Karpas-422 (cell line): Measurements from ENCODE around the gene TAAR2. TPM values are rescaled to one million over a fixed set of nuclear protein-coding genes. Genes with fewer than 3 reads are reported as not detected.

Experiments
- DNase-seq: peaks from one replicate; pipeline ENCODE4 v3.0.0-alpha.2; 2015
- H2AFZ ChIP-seq: fragments of 200-600 bp; sonication (generic); 2 replicates; pipeline ENCODE4 v1.6.1; 2014; ENCODE audit warnings: antibody characterized with exemption, low read length, mixed read lengths
- H3K27ac ChIP-seq: fragments of 200-600 bp; sonication (generic); 2 replicates; pipeline ENCODE4 v1.5.1; 2014; ENCODE audit warnings: mild to moderate bottlenecking, low read length, moderate library complexity
- H3K27me3 ChIP-seq: fragments of 200-600 bp; sonication (generic); 2 replicates; pipeline ENCODE4 v1.6.1; 2014; ENCODE audit warnings: low read length, mixed read lengths
- H3K36me3 ChIP-seq: fragments of 200-600 bp; sonication (generic); 2 replicates; pipeline ENCODE4 v1.6.1; 2014; ENCODE audit warnings: low read length, mixed read lengths; ENCODE audit not compliant: insufficient read depth
- H3K4me1 ChIP-seq: fragments of 200-600 bp; sonication (generic); 2 replicates; pipeline ENCODE4 v1.6.1; 2014; ENCODE audit warnings: mild to moderate bottlenecking, low read length, mixed read lengths
- H3K4me2 ChIP-seq: fragments of 200-600 bp; sonication (generic); 2 replicates; pipeline ENCODE4 v1.6.1; 2014; ENCODE audit warnings: low read length, low read depth, mild to moderate bottlenecking; ENCODE audit not compliant: poor library complexity, severe bottlenecking
- H3K4me3 ChIP-seq: fragments of 200-600 bp; sonication (generic); 2 replicates; pipeline ENCODE4 v1.5.1; 2014; ENCODE audit warnings: mild to moderate bottlenecking, antibody characterized with exemption, low read length, mixed read lengths
- H3K79me2 ChIP-seq: fragments of 200-600 bp; sonication (generic); 2 replicates; pipeline ENCODE4 v1.6.1; 2014; ENCODE audit warnings: mild to moderate bottlenecking, low read length, mixed read lengths
- H3K9ac ChIP-seq: fragments of 200-600 bp; sonication (generic); 2 replicates; pipeline ENCODE4 v1.6.0; 2014; ENCODE audit warnings: low read length
- H3K9me2 ChIP-seq: fragments of 200-600 bp; sonication (generic), shearing (Covaris generic); replicated peaks from 2 replicates; pipeline ENCODE4 v1.6.0; 2014; ENCODE audit warnings: mild to moderate bottlenecking, low read length, moderate library complexity; ENCODE audit not compliant: insufficient read depth
- H3K9me3 ChIP-seq: fragments of 300-700, 200-600 bp; sonication (generic); 2 replicates; pipeline ENCODE4 v1.6.1; 2014; ENCODE audit warnings: low read length, mixed read lengths
- H4K20me1 ChIP-seq: fragments of 200-600 bp; sonication (generic); 2 replicates; pipeline ENCODE4 v1.6.1; 2014; ENCODE audit warnings: mild to moderate bottlenecking, antibody characterized with exemption, low read length, low read depth; ENCODE audit not compliant: insufficient read depth
- total RNA-seq: library from RNA; depleted of rRNA; stranded (reverse); fragments of >200 nt; shearing (Covaris generic); gene quantifications from 2 replicates; pipeline ENCODE4 v1.2.3, GENCODE V29; 2014; ENCODE audit warnings: low replicate concordance

The TAAR2 gene
- total RNA-seq, 1 experiment from 2014 or later = not detected

GRCh38 chr6:132634796-132635195 lies 10.7 kb upstream of the TAAR2 start:
- no peak overlapping the region for H3K9ac ChIP-seq
- no peak overlapping the region for H3K27ac ChIP-seq
- peaks cover 4% of the 10 kb centered on the region for H3K4me1 ChIP-seq
- H3K4me3 ChIP-seq = no peak overlapping the region
- no peaks in the 10 kb centered on the region for H3K36me3 ChIP-seq
- no peak overlapping the region for H2AFZ ChIP-seq
- H4K20me1 ChIP-seq = no peaks in the 10 kb centered on the region
- H3K27me3 ChIP-seq = no peaks in the 10 kb centered on the region
- DNase-seq = no peak
- no peaks in the 10 kb centered on the region for H3K79me2 ChIP-seq
- H3K9me2 ChIP-seq = no peaks in the 10 kb centered on the region
- H3K4me2 ChIP-seq = no peak overlapping the region
- H3K9me3 ChIP-seq = no peaks in the 10 kb centered on the region

GRCh38 chr6:132633362-132633761 lies 9.3 kb upstream of the TAAR2 start:
- Histone ChIP-seq H3K4me3 (no peak overlapping the region), H3K36me3 (no peaks in the 10 kb centered on the region), H3K9me2 (no peaks in the 10 kb centered on the region), H3K9me3 (no peaks in the 10 kb centered on the region), H3K27me3 (no peaks in the 10 kb centered on the region), H4K20me1 (no peaks in the 10 kb centered on the region), H2AFZ (no peak overlapping the region), H3K4me1 (peaks cover 4% of the 10 kb centered on the region), H3K4me2 (no peak overlapping the region), H3K79me2 (no peaks in the 10 kb centered on the region), H3K9ac (no peak overlapping the region), H3K27ac (no peak overlapping the region)
- DNase-seq = no peak

- H3K4me1 ChIP-seq = no peaks in the 10 kb centered on the region
- no peak overlapping the region for H3K4me2 ChIP-seq
- H3K4me3 ChIP-seq = no peak overlapping the region
- H3K79me2 ChIP-seq = no peaks in the 10 kb centered on the region
- no peak overlapping the region for H3K9ac ChIP-seq
- no peaks in the 10 kb centered on the region for H4K20me1 ChIP-seq
- no peaks in the 10 kb centered on the region for H3K36me3 ChIP-seq
- DNase-seq = no peak
- H2AFZ ChIP-seq = no peak overlapping the region
- H3K9me2 ChIP-seq = no peaks in the 10 kb centered on the region
- no peaks in the 10 kb centered on the region for H3K9me3 ChIP-seq
- no peak overlapping the region for H3K27ac ChIP-seq
- no peaks in the 10 kb centered on the region for H3K27me3 ChIP-seq
Measured at GRCh38 chr6:132623106-132623845, 799 bp downstream of the TAAR2 start.

- no peak overlapping the region for H2AFZ ChIP-seq
- no peaks in the 10 kb centered on the region for H3K27me3 ChIP-seq
- no peaks in the 10 kb centered on the region for H4K20me1 ChIP-seq
- no peaks in the 10 kb centered on the region for H3K4me1 ChIP-seq
- H3K79me2 ChIP-seq = no peaks in the 10 kb centered on the region
- no peak overlapping the region for H3K27ac ChIP-seq
- no peaks in the 10 kb centered on the region for H3K9me3 ChIP-seq
- H3K36me3 ChIP-seq = no peaks in the 10 kb centered on the region
- DNase-seq = no peak
- no peak overlapping the region for H3K4me2 ChIP-seq
- no peaks in the 10 kb centered on the region for H3K9me2 ChIP-seq
- H3K9ac ChIP-seq = no peak overlapping the region
- no peak overlapping the region for H3K4me3 ChIP-seq
Measured at GRCh38 chr6:132616677-132617076, 7.4 kb downstream of the TAAR2 start.

GRCh38 chr6:132614554-132614953 lies 9.5 kb downstream of the TAAR2 start:
- Histone ChIP-seq H3K4me3 (no peak overlapping the region), H3K27me3 (no peaks in the 10 kb centered on the region), H3K27ac (no peak overlapping the region), H3K4me1 (no peaks in the 10 kb centered on the region), H3K36me3 (no peaks in the 10 kb centered on the region), H3K4me2 (no peak overlapping the region), H2AFZ (no peak overlapping the region), H4K20me1 (no peaks in the 10 kb centered on the region), H3K79me2 (no peaks in the 10 kb centered on the region), H3K9ac (no peak overlapping the region), H3K9me3 (no peaks in the 10 kb centered on the region), H3K9me2 (no peaks in the 10 kb centered on the region)
- no peak for DNase-seq

- no peak overlapping the region for H3K27ac ChIP-seq
Measured at GRCh38 chr6:132612449-132613108, 11.5 kb downstream of the TAAR2 start.

GRCh38 chr6:132611616-132612015 lies 12.5 kb downstream of the TAAR2 start:
- Histone ChIP-seq H3K79me2 (no peaks in the 10 kb centered on the region), H3K9me3 (no peaks in the 10 kb centered on the region), H3K4me1 (no peaks in the 10 kb centered on the region), H4K20me1 (no peaks in the 10 kb centered on the region), H3K4me3 (no peak overlapping the region), H3K27ac (no peak overlapping the region), H3K4me2 (no peak overlapping the region), H2AFZ (no peak overlapping the region), H3K36me3 (no peaks in the 10 kb centered on the region), H3K9ac (no peak overlapping the region), H3K9me2 (no peaks in the 10 kb centered on the region), H3K27me3 (no peaks in the 10 kb centered on the region)
- no peak for DNase-seq

More at GRCh38 chr6:132612449-132613108, 11.5 kb downstream of the TAAR2 start:
- Histone ChIP-seq H3K36me3 (no peaks in the 10 kb centered on the region), H3K4me3 (no peak overlapping the region), H3K9ac (no peak overlapping the region), H3K4me2 (no peak overlapping the region), H3K4me1 (no peaks in the 10 kb centered on the region), H3K9me2 (no peaks in the 10 kb centered on the region), H3K9me3 (no peaks in the 10 kb centered on the region), H4K20me1 (no peaks in the 10 kb centered on the region), H3K27me3 (no peaks in the 10 kb centered on the region), H2AFZ (no peak overlapping the region), H3K79me2 (no peaks in the 10 kb centered on the region)
- no peak for DNase-seq

- Histone ChIP-seq H3K36me3 (no peaks in the 10 kb centered on the region), H2AFZ (no peak overlapping the region), H4K20me1 (no peaks in the 10 kb centered on the region), H3K9me2 (no peaks in the 10 kb centered on the region), H3K79me2 (no peaks in the 10 kb centered on the region), H3K9me3 (no peaks in the 10 kb centered on the region), H3K4me3 (no peak overlapping the region), H3K27me3 (no peaks in the 10 kb centered on the region), H3K4me2 (no peak overlapping the region), H3K9ac (no peak overlapping the region), H3K4me1 (no peaks in the 10 kb centered on the region), H3K27ac (no peak overlapping the region)
- no peak for DNase-seq
Measured at GRCh38 chr6:132607544-132608233, 16.4 kb downstream of the TAAR2 start.
